ENCODE results near the gene ABCB6.
A peak's percentile ranks its signal among the peaks of the same experiment; 100 is the strongest.

Gene ABCB6

DNA sequence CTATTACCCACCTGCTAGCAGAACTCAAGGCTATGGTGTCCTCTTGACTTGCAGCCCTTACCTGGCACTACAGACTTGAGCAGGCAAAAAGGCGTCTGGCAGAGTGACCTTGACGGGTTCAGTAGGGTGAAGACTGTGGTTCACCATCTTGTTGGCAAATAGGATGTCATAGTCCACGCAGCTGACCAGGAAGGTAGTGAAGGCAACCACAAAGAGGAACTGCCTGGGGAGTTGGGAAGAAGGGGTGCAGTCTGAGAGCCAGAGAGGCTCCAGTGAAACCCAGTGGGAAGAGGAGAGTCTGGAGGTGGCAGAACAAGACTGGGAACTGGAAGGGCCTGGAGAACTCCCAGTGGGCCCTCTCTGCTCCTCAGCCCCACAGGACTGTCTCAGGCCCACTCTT is 6.6 kb upstream of the ABCB6 start:
- Histone ChIP-seq H3K9ac (ENCODE audit: low read depth in 1 of 2, low read length in 2 of 2) (no peak overlapping the region), H3K4me3 (ENCODE audit: low read depth in 1 of 2, low read length in 2 of 2) (no peak overlapping the region), H3K27me3 (ENCODE audit: control insufficient read depth in 1 of 2, insufficient read depth in 2 of 2, low read length in 2 of 2) (no peaks in the 10 kb centered on the region), H3K36me3 (ENCODE audit: control insufficient read depth in 1 of 2, insufficient read depth in 2 of 2, low read length in 2 of 2) (peaks cover 52 to 61% of the 10 kb centered on the region in 2 donors), H3K4me1 (ENCODE audit: control insufficient read depth in 1 of 2, insufficient read depth in 2 of 2, low read length in 2 of 2) (peaks cover 17 to 18% of the 10 kb centered on the region in 2 donors), H3K9me3 (ENCODE audit: control insufficient read depth in 1 of 2, low read length in 2 of 2) (no peaks in the 10 kb centered on the region), H3K27ac (ENCODE audit: low read depth, low read length) (no peak overlapping the region)

DNA sequence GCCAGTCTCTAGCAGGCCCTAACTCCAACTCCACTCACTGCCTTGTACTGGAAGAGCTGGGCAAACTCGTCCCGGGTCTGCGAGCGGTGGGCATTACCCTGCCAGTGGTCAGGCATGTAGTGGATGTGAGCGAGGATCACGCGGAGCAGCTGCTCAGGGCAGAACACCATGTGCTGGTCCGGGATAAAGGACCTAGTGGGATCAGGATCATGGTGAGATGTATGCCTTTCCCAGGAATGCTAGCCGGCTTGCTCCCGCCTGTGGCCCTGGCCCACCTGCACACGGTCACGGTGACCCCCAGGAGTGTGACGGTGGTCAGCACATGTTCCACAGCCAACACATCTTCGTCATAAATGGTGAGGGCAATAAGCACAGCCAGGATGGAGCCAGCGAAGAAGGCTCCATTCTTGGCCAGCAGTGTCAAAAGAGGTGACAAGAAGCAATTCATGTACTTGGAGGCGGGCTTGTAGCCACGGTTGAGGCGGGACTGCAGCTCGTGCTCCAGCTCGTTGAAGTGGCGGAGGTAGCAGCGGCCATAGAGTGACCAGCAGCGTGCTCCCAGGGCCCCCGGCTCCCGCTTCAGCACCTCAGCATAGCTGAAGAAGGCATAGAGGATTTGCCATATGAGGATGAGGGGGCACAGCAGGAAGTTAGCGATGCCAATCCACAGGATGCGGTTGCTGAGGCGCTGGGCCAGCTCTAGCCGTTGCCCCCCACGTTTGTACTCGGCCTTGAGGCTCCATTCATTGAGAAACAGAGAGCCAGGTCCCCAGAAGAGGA is 5.3 kb upstream of the ABCB6 start:
- H3K4me1 ChIP-seq (ENCODE audit: control insufficient read depth in 1 of 2, insufficient read depth in 2 of 2, low read length in 2 of 2), result peaks cover 24 to 26% of the 10 kb centered on the region in 2 donors
- no peak overlapping the region for H3K9ac ChIP-seq (ENCODE audit: low read depth in 1 of 2, low read length in 2 of 2)
- H3K4me3 ChIP-seq (ENCODE audit: low read depth in 1 of 2, low read length in 2 of 2), result no peak overlapping the region
- H3K36me3 ChIP-seq (ENCODE audit: control insufficient read depth in 1 of 2, insufficient read depth in 2 of 2, low read length in 2 of 2), result peaks cover 57 to 71% of the 10 kb centered on the region in 2 donors
- no peak overlapping the region for H3K27ac ChIP-seq (ENCODE audit: low read depth, low read length)
- no peaks in the 10 kb centered on the region for H3K9me3 ChIP-seq (ENCODE audit: control insufficient read depth in 1 of 2, low read length in 2 of 2)
- H3K27me3 ChIP-seq (ENCODE audit: control insufficient read depth in 1 of 2, insufficient read depth in 2 of 2, low read length in 2 of 2), result no peaks in the 10 kb centered on the region

DNA sequence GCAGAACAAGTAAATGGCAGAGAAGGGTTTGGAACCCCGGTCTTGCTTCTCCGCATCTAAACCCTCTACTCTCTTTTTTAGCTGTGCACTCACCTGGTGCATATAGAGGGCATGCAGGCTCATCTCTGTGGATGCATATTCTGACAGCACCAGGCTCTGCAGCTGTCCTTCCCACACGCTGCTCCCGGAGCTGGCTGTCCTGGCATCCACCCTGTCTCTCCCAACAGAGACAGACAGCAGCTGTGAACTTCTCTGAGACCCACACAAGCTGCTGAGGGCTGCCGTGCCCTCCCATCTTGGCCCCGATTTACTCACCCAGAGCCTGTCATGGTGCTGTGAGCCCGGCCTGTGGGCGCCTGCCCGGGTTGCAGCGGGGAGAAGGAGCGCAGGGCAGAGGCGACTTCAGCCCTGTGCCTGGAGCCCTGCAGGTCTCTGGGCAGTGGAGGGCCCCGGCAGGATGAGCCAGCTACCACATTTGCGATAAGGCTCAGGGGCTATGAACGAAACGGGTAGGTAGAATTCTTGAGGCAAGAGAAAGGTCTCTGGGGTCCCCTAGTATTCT is 3.3 kb upstream of the ABCB6 start:
- H3K9me3 ChIP-seq (ENCODE audit: control insufficient read depth in 1 of 2, low read length in 2 of 2), result no peaks in the 10 kb centered on the region
- peaks cover 57 to 71% of the 10 kb centered on the region in 2 donors for H3K36me3 ChIP-seq (ENCODE audit: control insufficient read depth in 1 of 2, insufficient read depth in 2 of 2, low read length in 2 of 2)
- no peaks in the 10 kb centered on the region for H3K27me3 ChIP-seq (ENCODE audit: control insufficient read depth in 1 of 2, insufficient read depth in 2 of 2, low read length in 2 of 2)
- no peak overlapping the region for H3K4me3 ChIP-seq (ENCODE audit: low read depth in 1 of 2, low read length in 2 of 2)
- H3K27ac ChIP-seq (ENCODE audit: low read depth, low read length), result no peak overlapping the region
- peaks cover 21 to 27% of the 10 kb centered on the region in 2 donors for H3K4me1 ChIP-seq (ENCODE audit: control insufficient read depth in 1 of 2, insufficient read depth in 2 of 2, low read length in 2 of 2)
- H3K9ac ChIP-seq (ENCODE audit: low read depth in 1 of 2, low read length in 2 of 2), result no peak overlapping the region

DNA sequence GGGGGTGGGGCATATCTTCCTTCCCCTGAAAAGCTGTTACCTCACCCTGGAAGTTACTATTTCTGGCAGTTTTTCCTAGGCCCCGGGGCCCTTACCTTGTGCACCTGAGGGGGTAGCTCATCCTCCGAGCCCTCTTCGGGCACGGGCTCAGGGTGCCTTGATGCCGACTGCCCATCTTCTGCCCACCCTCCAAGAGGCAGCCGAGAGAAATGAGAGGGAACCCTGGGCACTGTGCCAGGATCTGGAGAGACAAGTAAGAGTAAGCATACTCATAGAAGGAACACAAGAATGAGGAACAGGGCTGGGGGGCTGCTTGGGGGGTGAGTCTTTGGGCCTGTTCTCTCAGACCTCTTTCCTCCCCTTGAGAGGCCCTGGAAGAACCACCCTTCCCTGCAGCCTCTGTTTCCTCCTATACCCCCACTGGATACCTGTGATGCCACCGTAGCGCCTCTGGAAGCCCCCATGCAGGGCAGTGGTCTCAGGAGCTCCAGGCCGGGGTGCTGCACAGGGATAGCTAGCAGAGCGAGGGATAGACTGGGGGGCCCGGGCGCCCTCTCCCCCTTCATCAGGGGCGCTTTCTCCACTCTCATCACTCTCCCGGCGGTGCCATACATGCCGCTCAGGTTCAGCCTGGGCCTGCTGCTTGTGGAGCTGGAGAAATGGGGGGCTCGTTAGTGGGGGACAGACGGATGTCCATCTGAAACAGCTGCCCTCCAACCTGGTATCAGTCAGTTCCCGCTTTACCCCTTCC is 2.1 kb upstream of the ABCB6 start:
- Histone ChIP-seq H3K9ac (ENCODE audit: low read depth in 1 of 2, low read length in 2 of 2) (no peak overlapping the region), H3K4me3 (ENCODE audit: low read depth in 1 of 2, low read length in 2 of 2) (no peak overlapping the region), H3K36me3 (ENCODE audit: control insufficient read depth in 1 of 2, insufficient read depth in 2 of 2, low read length in 2 of 2) (peaks cover 51 to 63% of the 10 kb centered on the region in 2 donors), H3K27me3 (ENCODE audit: control insufficient read depth in 1 of 2, insufficient read depth in 2 of 2, low read length in 2 of 2) (no peaks in the 10 kb centered on the region), H3K27ac (ENCODE audit: low read depth, low read length) (no peak overlapping the region), H3K9me3 (ENCODE audit: control insufficient read depth in 1 of 2, low read length in 2 of 2) (no peaks in the 10 kb centered on the region), H3K4me1 (ENCODE audit: control insufficient read depth in 1 of 2, insufficient read depth in 2 of 2, low read length in 2 of 2) (peaks cover 21 to 27% of the 10 kb centered on the region in 2 donors)

DNA sequence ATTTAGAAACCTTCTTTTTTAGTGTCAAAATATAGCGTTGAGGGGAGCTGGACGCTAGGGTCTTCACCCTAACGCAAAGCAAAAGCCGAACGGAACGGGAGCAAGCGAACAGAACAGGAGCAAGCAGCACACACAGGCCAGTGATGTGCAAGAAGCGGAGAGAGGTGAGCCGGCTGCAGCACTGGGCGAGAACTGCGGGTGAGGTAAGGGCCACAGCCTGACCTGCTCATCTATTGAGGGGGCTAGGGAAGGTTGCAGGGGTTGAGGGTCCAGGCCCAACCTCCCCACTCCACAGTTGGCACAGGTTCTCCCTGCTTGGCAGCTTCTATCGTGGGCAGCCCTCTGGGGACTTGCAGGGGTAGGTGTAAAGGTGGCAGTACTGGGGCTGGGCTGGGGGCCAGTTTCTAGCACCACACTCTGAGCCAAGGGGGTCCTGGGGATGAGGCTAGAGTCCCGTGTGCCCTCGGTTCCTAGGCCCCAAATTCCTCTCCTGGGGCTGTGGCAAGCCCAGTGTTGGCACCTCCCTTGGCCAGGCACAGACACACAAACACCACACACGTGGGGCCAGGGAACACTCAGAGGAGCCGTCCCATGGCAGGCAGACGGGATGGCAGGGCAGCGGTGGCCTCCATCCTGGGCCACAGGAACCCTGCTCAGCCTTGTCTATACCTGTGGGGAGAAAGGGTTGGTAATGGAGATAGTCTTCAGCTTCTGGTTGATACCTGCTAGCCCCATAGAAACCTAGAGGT is 1.2 kb upstream of the ABCB6 start:
- H3K4me1 ChIP-seq (ENCODE audit: control insufficient read depth in 1 of 2, insufficient read depth in 2 of 2, low read length in 2 of 2), result peaks cover 21 to 27% of the 10 kb centered on the region in 2 donors
- H3K36me3 ChIP-seq (ENCODE audit: control insufficient read depth in 1 of 2, insufficient read depth in 2 of 2, low read length in 2 of 2), result peaks cover 45 to 55% of the 10 kb centered on the region in 2 donors
- no peaks in the 10 kb centered on the region for H3K9me3 ChIP-seq (ENCODE audit: control insufficient read depth in 1 of 2, low read length in 2 of 2)
- H3K9ac ChIP-seq (ENCODE audit: low read depth in 1 of 2, low read length in 2 of 2), result no peak overlapping the region
- peak overlapping the region in 1 of 2 donors; percentile 75 for H3K4me3 ChIP-seq (ENCODE audit: low read depth in 1 of 2, low read length in 2 of 2)
- no peak overlapping the region for H3K27ac ChIP-seq (ENCODE audit: low read depth, low read length)
- H3K27me3 ChIP-seq (ENCODE audit: control insufficient read depth in 1 of 2, insufficient read depth in 2 of 2, low read length in 2 of 2), result no peaks in the 10 kb centered on the region

DNA sequence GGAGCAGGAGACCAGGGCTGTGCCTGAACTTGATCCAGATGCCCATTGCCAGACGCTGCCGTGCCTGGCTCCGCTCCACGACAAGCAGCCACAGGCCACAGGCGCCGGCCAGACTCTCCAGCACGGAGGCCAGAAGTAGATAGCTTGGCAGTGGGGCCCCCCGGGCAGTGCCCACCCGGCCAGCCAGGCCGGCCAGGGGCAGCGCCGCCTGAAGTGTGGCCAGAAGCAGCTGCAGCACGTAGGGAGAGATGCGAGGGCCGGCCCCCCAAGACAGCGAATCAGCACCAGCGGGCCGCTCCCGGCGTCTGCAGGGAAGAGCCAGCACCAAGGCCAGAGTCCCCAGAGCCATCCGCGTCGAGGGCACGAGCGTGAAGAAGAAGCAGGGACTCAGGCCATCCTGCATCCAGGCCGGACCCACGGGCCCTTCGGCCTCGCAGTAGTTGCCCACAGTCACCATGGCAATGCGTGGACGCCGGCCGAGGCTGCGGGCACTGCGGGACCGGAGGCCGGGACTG is 484 bp downstream of the ABCB6 start:
- Histone ChIP-seq H3K4me3 (ENCODE audit: low read depth in 1 of 2, low read length in 2 of 2) (peak overlapping the region; percentile 75 to 78), H3K9ac (ENCODE audit: low read depth in 1 of 2, low read length in 2 of 2) (peak overlapping the region; percentile 45), H3K27ac (ENCODE audit: low read depth, low read length) (peak overlapping the region; percentile 74), H3K36me3 (ENCODE audit: control insufficient read depth in 1 of 2, insufficient read depth in 2 of 2, low read length in 2 of 2) (peaks cover 37 to 55% of the 10 kb centered on the region in 2 donors), H3K9me3 (ENCODE audit: control insufficient read depth in 1 of 2, low read length in 2 of 2) (no peaks in the 10 kb centered on the region), H3K4me1 (ENCODE audit: control insufficient read depth in 1 of 2, insufficient read depth in 2 of 2, low read length in 2 of 2) (peaks cover 21 to 27% of the 10 kb centered on the region in 2 donors), H3K27me3 (ENCODE audit: control insufficient read depth in 1 of 2, insufficient read depth in 2 of 2, low read length in 2 of 2) (no peaks in the 10 kb centered on the region)

DNA sequence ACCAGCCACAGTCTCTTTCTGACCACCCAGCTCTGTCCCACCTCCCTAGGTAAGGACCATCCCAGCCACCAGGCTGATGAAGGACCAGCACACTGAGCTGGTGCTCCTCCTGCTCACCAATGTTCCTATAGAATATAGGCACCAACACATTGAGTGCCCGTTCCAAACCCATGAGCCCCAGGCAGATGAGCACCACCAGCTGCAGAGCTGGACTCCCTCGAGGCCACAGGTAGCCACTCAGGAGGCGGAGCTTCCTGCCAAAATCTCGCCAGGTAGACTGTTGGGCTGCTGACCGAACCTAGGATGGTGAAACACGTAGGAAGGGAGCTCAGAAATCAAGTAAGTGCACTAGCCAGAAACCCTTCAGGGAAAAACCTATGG is 2.2 kb downstream of the ABCB6 start:
- H3K4me1 ChIP-seq (ENCODE audit: control insufficient read depth in 1 of 2, insufficient read depth in 2 of 2, low read length in 2 of 2), result peaks cover 21 to 27% of the 10 kb centered on the region in 2 donors

DNA sequence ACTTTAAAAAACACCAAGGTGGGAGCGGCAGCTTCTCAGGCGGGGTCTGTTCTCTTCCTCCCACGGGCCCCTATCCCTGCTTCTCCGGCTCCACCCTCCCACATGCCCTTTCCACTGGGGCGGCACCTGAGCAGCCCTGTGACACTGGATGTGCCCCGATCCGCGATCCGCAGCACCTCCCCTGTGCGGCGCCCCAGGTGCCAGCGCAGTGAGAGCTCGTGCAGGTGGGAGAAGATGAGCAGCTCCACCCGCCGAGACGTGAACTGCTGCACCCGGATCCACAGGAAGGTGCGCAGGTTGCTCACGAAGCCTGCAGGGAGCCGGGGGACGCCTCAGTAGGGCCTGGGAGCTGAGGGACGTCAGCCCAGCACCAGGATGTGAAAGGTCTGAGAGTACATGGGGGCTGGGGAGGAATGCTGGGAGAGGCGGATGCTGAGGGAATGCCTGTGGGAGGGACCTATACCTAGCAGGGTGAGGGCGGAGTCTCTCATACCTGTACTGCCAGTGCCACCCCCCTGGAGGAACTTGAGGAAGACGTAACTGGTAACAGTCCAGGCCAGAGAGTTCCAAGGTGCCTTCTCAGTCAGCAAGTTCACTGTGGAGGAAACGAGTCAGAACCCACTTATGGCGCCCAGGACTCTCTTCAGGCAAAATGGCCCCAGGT is 2.8 kb downstream of the ABCB6 start:
- peaks cover 21 to 42% of the 10 kb centered on the region in 2 donors for H3K36me3 ChIP-seq (ENCODE audit: control insufficient read depth in 1 of 2, insufficient read depth in 2 of 2, low read length in 2 of 2)
- peaks cover 21 to 27% of the 10 kb centered on the region in 2 donors for H3K4me1 ChIP-seq (ENCODE audit: control insufficient read depth in 1 of 2, insufficient read depth in 2 of 2, low read length in 2 of 2)
- no peak overlapping the region for H3K9ac ChIP-seq (ENCODE audit: low read depth in 1 of 2, low read length in 2 of 2)
- no peaks in the 10 kb centered on the region for H3K9me3 ChIP-seq (ENCODE audit: control insufficient read depth in 1 of 2, low read length in 2 of 2)
- H3K27ac ChIP-seq (ENCODE audit: low read depth, low read length), result no peak overlapping the region
- H3K4me3 ChIP-seq (ENCODE audit: low read depth in 1 of 2, low read length in 2 of 2), result no peak overlapping the region
- no peaks in the 10 kb centered on the region for H3K27me3 ChIP-seq (ENCODE audit: control insufficient read depth in 1 of 2, insufficient read depth in 2 of 2, low read length in 2 of 2)

More for the DNA sequence above, 2.2 kb downstream of the ABCB6 start:
- H3K9me3 ChIP-seq (ENCODE audit: control insufficient read depth in 1 of 2, low read length in 2 of 2), result no peaks in the 10 kb centered on the region
- H3K27ac ChIP-seq (ENCODE audit: low read depth, low read length), result no peak overlapping the region
- no peak overlapping the region for H3K9ac ChIP-seq (ENCODE audit: low read depth in 1 of 2, low read length in 2 of 2)
- no peaks in the 10 kb centered on the region for H3K27me3 ChIP-seq (ENCODE audit: control insufficient read depth in 1 of 2, insufficient read depth in 2 of 2, low read length in 2 of 2)
- H3K4me3 ChIP-seq (ENCODE audit: low read depth in 1 of 2, low read length in 2 of 2), result no peak overlapping the region
- peaks cover 24 to 48% of the 10 kb centered on the region in 2 donors for H3K36me3 ChIP-seq (ENCODE audit: control insufficient read depth in 1 of 2, insufficient read depth in 2 of 2, low read length in 2 of 2)

DNA sequence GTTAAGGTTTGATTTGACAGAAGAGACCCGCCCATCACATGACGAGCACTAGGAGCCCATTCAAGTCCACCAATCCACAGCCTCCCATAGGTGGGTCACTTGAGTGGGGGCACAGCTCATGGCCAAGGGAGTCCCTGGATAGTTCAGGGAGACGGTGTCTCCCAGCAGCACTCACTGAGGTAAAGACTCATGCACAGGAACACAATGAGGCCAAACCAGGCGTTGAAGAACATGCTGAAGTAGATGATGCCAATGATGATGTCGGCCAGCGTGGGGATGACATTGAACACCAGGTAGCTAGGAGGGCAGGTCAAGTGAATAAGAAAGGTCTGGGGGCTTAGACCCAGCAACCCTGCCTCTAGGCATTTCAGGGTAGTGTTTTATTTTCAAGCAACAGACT is 4.0 kb downstream of the ABCB6 start:
- no peak overlapping the region for H3K27ac ChIP-seq (ENCODE audit: low read depth, low read length)
- no peaks in the 10 kb centered on the region for H3K9me3 ChIP-seq (ENCODE audit: control insufficient read depth in 1 of 2, low read length in 2 of 2)
- H3K4me1 ChIP-seq (ENCODE audit: control insufficient read depth in 1 of 2, insufficient read depth in 2 of 2, low read length in 2 of 2), result peaks cover 17 to 24% of the 10 kb centered on the region in 2 donors
- H3K4me3 ChIP-seq (ENCODE audit: low read depth in 1 of 2, low read length in 2 of 2), result no peak overlapping the region
- no peaks in the 10 kb centered on the region for H3K27me3 ChIP-seq (ENCODE audit: control insufficient read depth in 1 of 2, insufficient read depth in 2 of 2, low read length in 2 of 2)
- peaks cover 9 to 37% of the 10 kb centered on the region in 2 donors for H3K36me3 ChIP-seq (ENCODE audit: control insufficient read depth in 1 of 2, insufficient read depth in 2 of 2, low read length in 2 of 2)
- H3K9ac ChIP-seq (ENCODE audit: low read depth in 1 of 2, low read length in 2 of 2), result no peak overlapping the region
